Duodenal mucosa (tissue), 2 donors: ENCODE measurements around the gene CHKB.

Experiments
- H3K27ac ChIP-seq: one replicate; pipeline ENCODE4 v1.7.0; 2013; ENCODE audit warnings: low read depth, low read length
- H3K27me3 ChIP-seq, 2 donors: one replicate each; pipeline ENCODE4 v1.7.0; 2013; ENCODE audit warnings: low read length in 2 of 2, control low read depth in 1 of 2; ENCODE audit not compliant: insufficient read depth in 2 of 2, control insufficient read depth in 1 of 2
- H3K36me3 ChIP-seq, 2 donors: one replicate each; pipeline ENCODE4 v1.7.0; 2013; ENCODE audit warnings: low read length in 2 of 2, control low read depth in 1 of 2; ENCODE audit not compliant: insufficient read depth in 2 of 2, control insufficient read depth in 1 of 2
- H3K4me1 ChIP-seq, 2 donors: one replicate each; pipeline ENCODE4 v1.7.0; 2013; ENCODE audit warnings: low read length in 2 of 2, control low read depth in 1 of 2; ENCODE audit not compliant: insufficient read depth in 2 of 2, control insufficient read depth in 1 of 2
- H3K4me3 ChIP-seq, 2 donors: one replicate each; pipeline ENCODE4 v1.7.0; 2013; ENCODE audit warnings: low read length in 2 of 2, low read depth in 1 of 2
- H3K9ac ChIP-seq, 2 donors: one replicate each; pipeline ENCODE4 v1.7.0; 2013; ENCODE audit warnings: low read length in 2 of 2, low read depth in 1 of 2
- H3K9me3 ChIP-seq, 2 donors: one replicate each; pipeline ENCODE4 v1.7.0; 2013; ENCODE audit warnings: low read length in 2 of 2, control low read depth in 1 of 2; ENCODE audit not compliant: control insufficient read depth in 1 of 2

CHKB gene

GRCh38 chr22:50530877-50531545 lies 51.6 kb downstream of the CHKB start:
- H3K9me3 ChIP-seq = no peaks in the 10 kb centered on the region
- peak overlapping the region; percentile 99 for H3K27ac ChIP-seq
- no peaks in the 10 kb centered on the region for H3K36me3 ChIP-seq
- peaks cover 35 to 37% of the 10 kb centered on the region in 2 donors for H3K4me1 ChIP-seq
- peak overlapping the region; percentile 98 for H3K9ac ChIP-seq
- H3K27me3 ChIP-seq = no peaks in the 10 kb centered on the region
- H3K4me3 ChIP-seq = peak overlapping the region; percentile 66 to 85

GRCh38 chr22:50530580-50530876 lies 52.1 kb downstream of the CHKB start:
- peaks cover 35 to 37% of the 10 kb centered on the region in 2 donors for H3K4me1 ChIP-seq
- peak overlapping the region; percentile 99 for H3K27ac ChIP-seq
- H3K9ac ChIP-seq = peak overlapping the region; percentile 98
- no peaks in the 10 kb centered on the region for H3K36me3 ChIP-seq
- no peaks in the 10 kb centered on the region for H3K27me3 ChIP-seq
- H3K4me3 ChIP-seq = peak overlapping the region; percentile 66 to 85
- H3K9me3 ChIP-seq = no peaks in the 10 kb centered on the region

GRCh38 chr22:50529897-50530579 lies 52.6 kb downstream of the CHKB start, which contains the start of gene TYMP:
TYMP (minus strand) TSS chr22:50530012; CDS start chr22:50529709, 303 bp downstream.
- Histone ChIP-seq H3K4me3 (peak within 1 kb of the TSS; percentile 66 to 85), H3K27me3 (no peaks in the 10 kb centered on the region), H3K36me3 (no peaks in the 10 kb centered on the region), H3K27ac (peak within 1 kb of the TSS; percentile 99), H3K9ac (peak within 1 kb of the TSS; percentile 98), H3K4me1 (peaks cover 35 to 37% of the 10 kb centered on the region in 2 donors), H3K9me3 (no peaks in the 10 kb centered on the region)

GRCh38 chr22:50529416-50529896 lies 53.2 kb downstream of the CHKB start:
- no peaks in the 10 kb centered on the region for H3K27me3 ChIP-seq
- peaks cover 36 to 43% of the 10 kb centered on the region in 2 donors for H3K4me1 ChIP-seq
- peak overlapping the region; percentile 81 for H3K27ac ChIP-seq
- peak overlapping the region; percentile 78 to 98 for H3K9ac ChIP-seq
- H3K4me3 ChIP-seq = peak overlapping the region; percentile 66 to 85
- H3K9me3 ChIP-seq = no peaks in the 10 kb centered on the region
- H3K36me3 ChIP-seq = no peaks in the 10 kb centered on the region
